ENCODE data around the gene SLC7A14.

DNA sequence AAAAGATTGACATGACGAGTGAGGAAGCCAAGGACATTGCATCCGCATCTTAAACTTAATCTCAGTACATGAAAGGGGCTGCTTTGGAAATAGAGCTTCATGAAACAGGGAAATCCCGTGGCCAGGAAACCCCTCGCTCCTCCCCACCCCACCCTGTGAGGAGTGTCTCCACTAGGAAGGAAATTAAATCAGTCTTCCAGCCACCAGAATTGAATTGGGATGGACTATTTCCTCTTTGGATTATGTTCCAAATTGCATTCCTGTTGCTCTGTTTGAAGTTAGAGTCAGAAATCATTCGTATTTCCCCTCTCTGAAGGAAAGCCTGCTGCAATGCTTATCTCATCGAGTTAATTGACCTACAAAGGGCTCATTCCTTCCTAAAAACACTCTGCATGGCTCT is 131.4 kb downstream of the SLC7A14 start:
- TF ChIP-seq, protein P1, sequence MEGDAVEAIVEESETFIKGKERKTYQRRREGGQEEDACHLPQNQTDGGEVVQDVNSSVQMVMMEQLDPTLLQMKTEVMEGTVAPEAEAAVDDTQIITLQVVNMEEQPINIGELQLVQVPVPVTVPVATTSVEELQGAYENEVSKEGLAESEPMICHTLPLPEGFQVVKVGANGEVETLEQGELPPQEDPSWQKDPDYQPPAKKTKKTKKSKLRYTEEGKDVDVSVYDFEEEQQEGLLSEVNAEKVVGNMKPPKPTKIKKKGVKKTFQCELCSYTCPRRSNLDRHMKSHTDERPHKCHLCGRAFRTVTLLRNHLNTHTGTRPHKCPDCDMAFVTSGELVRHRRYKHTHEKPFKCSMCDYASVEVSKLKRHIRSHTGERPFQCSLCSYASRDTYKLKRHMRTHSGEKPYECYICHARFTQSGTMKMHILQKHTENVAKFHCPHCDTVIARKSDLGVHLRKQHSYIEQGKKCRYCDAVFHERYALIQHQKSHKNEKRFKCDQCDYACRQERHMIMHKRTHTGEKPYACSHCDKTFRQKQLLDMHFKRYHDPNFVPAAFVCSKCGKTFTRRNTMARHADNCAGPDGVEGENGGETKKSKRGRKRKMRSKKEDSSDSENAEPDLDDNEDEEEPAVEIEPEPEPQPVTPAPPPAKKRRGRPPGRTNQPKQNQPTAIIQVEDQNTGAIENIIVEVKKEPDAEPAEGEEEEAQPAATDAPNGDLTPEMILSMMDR (IDR thresholded peaks at IDR 0.05; ENCODE audit: insufficient read depth, low read depth, low read length): no peak
- TF ChIP-seq EZH2 (IDR thresholded peaks at IDR 0.05; ENCODE audit: insufficient read depth, low read length): no peak
